Measurements from ENCODE around the gene TRIM31.

DNA sequence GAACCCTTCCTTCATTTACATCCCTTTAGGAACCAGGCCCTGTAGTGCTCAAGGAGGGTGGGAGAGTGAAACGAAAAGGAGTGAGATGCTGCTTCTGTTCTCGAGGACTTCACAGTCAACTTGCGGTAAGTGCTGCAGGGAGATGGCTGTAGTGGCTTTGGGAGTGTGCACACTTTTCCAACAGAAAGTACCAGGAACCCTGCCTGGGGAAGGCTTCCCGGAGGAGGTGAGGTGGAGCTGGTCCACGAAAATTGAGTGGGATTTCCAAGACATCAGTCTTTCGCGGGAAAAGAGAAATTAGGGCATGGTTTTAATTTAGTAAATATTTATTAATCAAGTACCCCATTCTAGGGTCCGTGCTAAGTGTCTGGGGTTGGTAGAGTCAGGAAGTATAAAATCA, 12.7 kb downstream of the TRIM31 start:
- TF ChIP-seq, protein P1, sequence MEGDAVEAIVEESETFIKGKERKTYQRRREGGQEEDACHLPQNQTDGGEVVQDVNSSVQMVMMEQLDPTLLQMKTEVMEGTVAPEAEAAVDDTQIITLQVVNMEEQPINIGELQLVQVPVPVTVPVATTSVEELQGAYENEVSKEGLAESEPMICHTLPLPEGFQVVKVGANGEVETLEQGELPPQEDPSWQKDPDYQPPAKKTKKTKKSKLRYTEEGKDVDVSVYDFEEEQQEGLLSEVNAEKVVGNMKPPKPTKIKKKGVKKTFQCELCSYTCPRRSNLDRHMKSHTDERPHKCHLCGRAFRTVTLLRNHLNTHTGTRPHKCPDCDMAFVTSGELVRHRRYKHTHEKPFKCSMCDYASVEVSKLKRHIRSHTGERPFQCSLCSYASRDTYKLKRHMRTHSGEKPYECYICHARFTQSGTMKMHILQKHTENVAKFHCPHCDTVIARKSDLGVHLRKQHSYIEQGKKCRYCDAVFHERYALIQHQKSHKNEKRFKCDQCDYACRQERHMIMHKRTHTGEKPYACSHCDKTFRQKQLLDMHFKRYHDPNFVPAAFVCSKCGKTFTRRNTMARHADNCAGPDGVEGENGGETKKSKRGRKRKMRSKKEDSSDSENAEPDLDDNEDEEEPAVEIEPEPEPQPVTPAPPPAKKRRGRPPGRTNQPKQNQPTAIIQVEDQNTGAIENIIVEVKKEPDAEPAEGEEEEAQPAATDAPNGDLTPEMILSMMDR (IDR thresholded peaks at IDR 0.05) = no peak
- TF ChIP-seq POLR2A (IDR thresholded peaks at IDR 0.05; ENCODE audit: low read depth) = no peak

All from esophagus muscularis mucosa (tissue), 3 donors.